ENCODE data around the gene C4orf50.

Gene C4orf50

GRCh38 chr4:5976431-5976830 is 41.8 kb downstream of the C4orf50 start:
- no peak overlapping the region for H3K4me3 Mint-ChIP-seq
- ATAC-seq: no peak
- no peaks in the 10 kb centered on the region for H3K36me3 Mint-ChIP-seq
- no peaks in the 10 kb centered on the region for H3K4me1 Mint-ChIP-seq
- no peak overlapping the region for H3K27ac Mint-ChIP-seq
- DNase-seq (ENCODE audit: low spot score in 2 of 2): no peak
- no peaks in the 10 kb centered on the region for H3K9me3 Mint-ChIP-seq

DNA sequence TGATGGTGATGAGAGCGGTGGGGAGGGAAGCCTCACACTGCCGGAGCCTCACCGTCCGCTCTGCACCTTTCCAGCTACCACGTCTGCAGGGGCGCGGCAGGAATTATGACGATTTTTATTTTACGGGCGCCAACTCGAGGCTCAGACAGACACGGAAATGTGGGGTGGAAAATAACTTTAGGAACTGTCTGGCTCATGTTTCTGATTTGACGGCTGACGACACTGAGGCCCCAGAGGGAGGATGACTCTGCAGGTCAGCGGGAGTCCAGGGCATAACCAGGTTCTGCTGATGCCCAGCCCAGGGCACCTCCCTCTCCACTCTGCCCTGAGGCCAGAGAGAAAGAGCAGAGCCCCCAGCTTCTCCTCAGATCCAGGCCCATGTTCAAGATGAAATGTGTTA is 43.9 kb downstream of the C4orf50 start:
- H3K36me3 Mint-ChIP-seq: no peaks in the 10 kb centered on the region
- no peaks in the 10 kb centered on the region for H3K9me3 Mint-ChIP-seq
- ATAC-seq (no peak), DNase-seq (ENCODE audit: low spot score in 2 of 2) (no peak)
- H3K4me3 Mint-ChIP-seq: no peak overlapping the region
- no peaks in the 10 kb centered on the region for H3K4me1 Mint-ChIP-seq
- H3K27ac Mint-ChIP-seq: no peak overlapping the region

DNA sequence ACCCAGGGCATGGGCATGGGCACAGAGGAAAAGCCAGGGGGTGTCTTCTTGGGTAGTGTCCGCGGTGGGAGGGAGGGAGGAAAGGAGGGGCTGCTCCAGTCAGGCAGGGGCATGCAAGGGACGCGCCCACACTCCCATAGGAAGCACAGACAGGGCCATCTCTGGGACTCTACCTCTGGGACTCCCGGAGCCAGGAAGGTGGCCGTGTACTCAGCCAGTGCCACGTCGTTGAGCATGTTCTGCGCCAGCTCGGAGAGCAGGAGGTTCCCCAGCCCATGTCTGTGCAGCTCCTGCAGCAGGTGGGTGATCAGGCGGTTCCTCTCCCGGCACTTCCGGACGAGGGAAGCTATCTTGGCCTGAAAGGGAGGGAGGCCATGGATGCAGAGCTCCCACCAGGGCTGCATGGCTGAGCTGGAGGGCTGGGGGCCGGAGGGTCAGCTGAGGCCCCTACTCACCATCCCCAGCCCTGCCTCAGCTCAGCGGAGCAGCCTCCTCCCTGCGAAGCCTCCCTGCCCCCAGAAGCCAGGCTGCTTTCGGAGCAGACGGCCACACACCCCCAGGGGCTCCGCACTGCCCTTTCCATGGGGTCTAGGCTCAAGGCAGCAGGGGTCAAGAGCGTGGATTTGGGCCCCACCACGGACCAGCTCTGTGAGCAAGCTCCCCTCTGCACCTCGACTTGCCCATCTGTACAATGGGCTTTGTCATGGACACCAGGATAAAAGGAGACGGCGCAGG is 44.6 kb downstream of the C4orf50 start:
- no peaks in the 10 kb centered on the region for H3K9me3 Mint-ChIP-seq
- DNase-seq (ENCODE audit: low spot score in 2 of 2): no peak

GRCh38 chr4:5973033-5973432 is 45.2 kb downstream of the C4orf50 start:
- H3K27ac Mint-ChIP-seq: no peak overlapping the region
- DNase-seq (ENCODE audit: low spot score in 2 of 2): no peak
- no peak for ATAC-seq
- no peaks in the 10 kb centered on the region for H3K4me1 Mint-ChIP-seq
- no peak overlapping the region for H3K4me3 Mint-ChIP-seq
- no peaks in the 10 kb centered on the region for H3K9me3 Mint-ChIP-seq
- no peaks in the 10 kb centered on the region for H3K36me3 Mint-ChIP-seq

More for the DNA sequence above, 44.6 kb downstream of the C4orf50 start:
- Mint-ChIP-seq H3K4me3 (no peak overlapping the region), H3K36me3 (no peaks in the 10 kb centered on the region), H3K4me1 (no peaks in the 10 kb centered on the region), H3K27ac (no peak overlapping the region)
- no peak for ATAC-seq

DNA sequence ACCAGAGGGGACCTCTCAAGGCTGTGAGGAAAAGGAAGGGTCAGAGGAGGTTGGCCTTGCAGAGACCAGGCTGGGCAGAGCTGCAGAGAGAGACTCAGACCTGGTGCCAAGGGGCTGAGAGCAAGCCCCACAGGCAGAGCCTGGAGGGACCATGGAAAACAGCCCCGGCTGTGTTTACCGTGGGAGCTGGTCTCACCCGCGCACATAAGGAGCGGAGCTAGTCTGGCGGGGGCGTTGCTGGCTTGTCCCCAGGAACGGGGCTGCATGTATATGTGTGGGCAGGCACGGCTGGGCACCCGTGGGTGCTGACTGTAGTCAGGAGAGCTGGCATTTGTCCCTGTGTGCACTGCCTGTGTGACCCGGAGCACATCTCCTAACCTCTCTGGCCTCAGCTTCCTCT is 45.7 kb downstream of the C4orf50 start:
- no peak for DNase-seq (ENCODE audit: low spot score in 2 of 2)
- Mint-ChIP-seq H3K4me1 (no peaks in the 10 kb centered on the region), H3K4me3 (no peak overlapping the region), H3K9me3 (no peaks in the 10 kb centered on the region), H3K27ac (no peak overlapping the region), H3K36me3 (no peaks in the 10 kb centered on the region)
- ATAC-seq: no peak

DNA sequence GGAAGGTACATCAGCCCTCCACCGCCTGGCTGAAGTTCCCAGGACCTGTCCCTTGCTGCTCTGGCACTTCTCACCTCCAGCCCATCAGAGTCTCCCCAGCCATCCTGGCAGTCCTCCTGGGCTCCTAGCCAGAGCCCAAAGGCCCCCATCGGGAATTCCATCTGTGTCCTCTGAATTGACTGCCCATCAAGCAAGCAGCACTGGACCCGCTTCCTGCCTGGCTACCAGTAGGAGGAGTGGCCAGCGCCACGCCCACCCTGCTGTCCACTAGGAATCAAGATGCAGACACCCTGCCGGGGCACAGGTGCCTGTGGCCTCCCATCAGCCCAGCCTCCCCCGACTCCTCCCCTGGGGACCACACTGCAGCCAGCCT is 47.2 kb downstream of the C4orf50 start:
- no peaks in the 10 kb centered on the region for H3K9me3 Mint-ChIP-seq
- no peak for DNase-seq (ENCODE audit: low spot score in 2 of 2)
- no peaks in the 10 kb centered on the region for H3K36me3 Mint-ChIP-seq
- no peaks in the 10 kb centered on the region for H3K4me1 Mint-ChIP-seq
- ATAC-seq: no peak
- no peak overlapping the region for H3K27ac Mint-ChIP-seq
- no peak overlapping the region for H3K4me3 Mint-ChIP-seq

- H3K9me3 Mint-ChIP-seq: no peaks in the 10 kb centered on the region
- DNase-seq (ENCODE audit: low spot score in 2 of 2) (no peak), ATAC-seq (no peak)
- H3K27ac Mint-ChIP-seq: no peak overlapping the region
- no peaks in the 10 kb centered on the region for H3K36me3 Mint-ChIP-seq
- H3K4me1 Mint-ChIP-seq: no peaks in the 10 kb centered on the region
- no peak overlapping the region for H3K4me3 Mint-ChIP-seq
These were observed 47.7 kb downstream of the C4orf50 start for GRCh38 chr4:5970381-5971077.

DNA sequence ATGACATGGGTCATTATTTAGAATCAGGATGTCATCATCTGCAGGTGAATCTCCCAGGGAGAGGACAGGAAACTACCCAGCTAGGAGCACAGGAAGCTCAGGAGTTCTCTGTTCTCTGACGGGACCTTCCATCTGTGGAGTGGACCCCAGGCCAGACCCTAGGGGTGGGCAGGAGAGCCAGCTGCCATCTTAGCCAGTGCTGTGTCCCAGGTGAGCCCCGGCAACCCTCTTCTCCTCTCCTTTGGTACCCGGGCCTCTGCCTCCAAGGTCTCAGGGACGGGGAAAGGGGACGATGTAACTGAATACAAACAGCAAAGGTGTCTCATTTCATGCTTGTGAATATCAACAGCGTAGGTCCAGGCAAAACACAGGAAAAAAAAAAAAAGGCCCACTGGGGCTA is 48.5 kb downstream of the C4orf50 start:
- no peaks in the 10 kb centered on the region for H3K4me1 Mint-ChIP-seq
- no peaks in the 10 kb centered on the region for H3K36me3 Mint-ChIP-seq
- DNase-seq (ENCODE audit: low spot score in 2 of 2): no peak
- H3K9me3 Mint-ChIP-seq: no peaks in the 10 kb centered on the region
- H3K27ac Mint-ChIP-seq: no peak overlapping the region
- ATAC-seq: no peak
- no peak overlapping the region for H3K4me3 Mint-ChIP-seq

GRCh38 chr4:5969336-5969735 is 48.9 kb downstream of the C4orf50 start:
- Mint-ChIP-seq H3K9me3 (no peaks in the 10 kb centered on the region), H3K27ac (no peak overlapping the region), H3K36me3 (no peaks in the 10 kb centered on the region), H3K4me3 (no peak overlapping the region), H3K4me1 (no peaks in the 10 kb centered on the region)
- no peak for ATAC-seq
- DNase-seq (ENCODE audit: low spot score in 2 of 2): no peak

GRCh38 chr4:5968246-5968645 is 50.0 kb downstream of the C4orf50 start:
- DNase-seq (ENCODE audit: low spot score in 2 of 2): no peak
- ATAC-seq: no peak
- no peak overlapping the region for H3K4me3 Mint-ChIP-seq
- no peaks in the 10 kb centered on the region for H3K4me1 Mint-ChIP-seq
- H3K27ac Mint-ChIP-seq: no peak overlapping the region
- H3K9me3 Mint-ChIP-seq: no peaks in the 10 kb centered on the region
- H3K36me3 Mint-ChIP-seq: no peaks in the 10 kb centered on the region

GRCh38 chr4:5967783-5968182 is 50.4 kb downstream of the C4orf50 start:
- Mint-ChIP-seq H3K9me3 (no peaks in the 10 kb centered on the region), H3K4me1 (no peaks in the 10 kb centered on the region), H3K36me3 (no peaks in the 10 kb centered on the region), H3K4me3 (no peak overlapping the region), H3K27ac (no peak overlapping the region)
- DNase-seq (ENCODE audit: low spot score in 2 of 2) (no peak), ATAC-seq (no peak)

GRCh38 chr4:5965225-5965624 is 53.0 kb downstream of the C4orf50 start:
- H3K9me3 Mint-ChIP-seq: no peaks in the 10 kb centered on the region
- no peak for ATAC-seq
- no peak overlapping the region for H3K27ac Mint-ChIP-seq
- no peak for DNase-seq (ENCODE audit: low spot score in 2 of 2)
- no peaks in the 10 kb centered on the region for H3K36me3 Mint-ChIP-seq
- H3K4me1 Mint-ChIP-seq: no peaks in the 10 kb centered on the region
- H3K4me3 Mint-ChIP-seq: no peak overlapping the region

DNA sequence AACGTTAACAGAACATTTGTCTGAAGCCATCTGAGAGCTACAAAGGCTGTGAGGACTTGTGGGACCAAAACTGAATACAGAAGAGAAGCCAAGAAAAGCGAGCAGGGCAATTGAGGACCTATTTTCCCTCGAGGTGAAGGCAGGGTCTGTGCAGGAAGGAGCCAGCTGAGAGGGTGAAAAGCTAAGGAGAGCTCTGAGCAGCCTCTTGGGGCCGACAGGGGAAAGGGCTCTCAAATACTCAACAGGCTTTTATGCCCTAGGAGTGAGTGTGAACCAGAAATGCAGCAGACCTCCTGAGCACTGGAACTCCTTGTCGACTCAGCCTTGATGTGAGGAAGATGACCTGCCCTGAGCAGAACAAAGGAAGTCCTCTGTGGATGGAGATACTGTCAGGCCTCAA is 54.2 kb downstream of the C4orf50 start:
- Mint-ChIP-seq H3K36me3 (no peaks in the 10 kb centered on the region), H3K27ac (no peak overlapping the region), H3K4me1 (no peaks in the 10 kb centered on the region), H3K9me3 (no peaks in the 10 kb centered on the region), H3K4me3 (no peak overlapping the region)
- DNase-seq (ENCODE audit: low spot score in 2 of 2) (no peak), ATAC-seq (no peak)

DNA sequence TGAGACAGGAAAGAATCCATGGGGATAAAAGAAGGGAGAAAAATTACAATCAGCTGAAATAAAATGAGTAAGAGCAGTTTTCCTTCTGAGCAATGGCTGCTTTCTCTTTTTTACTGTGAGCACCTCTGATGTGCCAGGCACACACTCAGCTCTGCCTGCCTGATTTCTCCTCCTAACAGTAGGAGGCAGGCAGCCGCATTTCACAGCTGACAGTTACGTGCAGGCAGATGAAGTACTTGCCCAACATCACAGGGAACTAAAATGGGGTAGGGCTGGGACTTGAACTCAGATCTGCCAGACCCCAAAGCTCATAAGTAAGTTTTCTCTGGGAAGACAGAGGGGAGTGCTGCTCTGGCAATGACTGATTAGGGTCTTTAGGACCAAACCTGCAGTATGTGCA is 54.6 kb downstream of the C4orf50 start:
- DNase-seq (ENCODE audit: low spot score in 2 of 2): no peak
- Mint-ChIP-seq H3K4me3 (no peak overlapping the region), H3K36me3 (no peaks in the 10 kb centered on the region), H3K4me1 (no peaks in the 10 kb centered on the region), H3K27ac (no peak overlapping the region), H3K9me3 (no peaks in the 10 kb centered on the region)
- no peak for ATAC-seq

DNA sequence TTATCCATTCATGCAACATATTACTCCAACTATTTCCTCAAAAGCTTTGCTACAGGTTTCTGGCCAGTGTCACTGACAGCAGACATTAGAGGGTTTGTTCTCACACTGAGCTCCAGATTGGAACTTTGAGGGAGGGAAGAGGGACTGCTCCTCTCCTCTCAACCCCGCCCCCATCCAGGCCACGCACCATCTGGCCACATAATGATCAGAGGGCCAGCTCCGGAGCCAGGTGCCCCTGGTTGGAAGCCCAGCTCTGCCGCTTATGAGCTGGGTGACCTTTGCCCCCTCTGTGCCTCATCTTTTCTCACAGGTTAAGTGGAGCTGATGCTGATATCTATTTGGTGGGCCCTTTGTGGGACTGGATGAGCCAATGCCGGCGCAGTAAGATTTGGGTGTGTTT is 55.8 kb downstream of the C4orf50 start:
- Mint-ChIP-seq H3K27ac (no peak overlapping the region), H3K4me1 (no peaks in the 10 kb centered on the region), H3K36me3 (no peaks in the 10 kb centered on the region), H3K4me3 (no peak overlapping the region), H3K9me3 (no peaks in the 10 kb centered on the region)
- no peak for DNase-seq (ENCODE audit: low spot score in 2 of 2)
- ATAC-seq: no peak

- Mint-ChIP-seq H3K9me3 (no peaks in the 10 kb centered on the region), H3K36me3 (no peaks in the 10 kb centered on the region)
- ATAC-seq: no peak
These were observed 57.9 kb downstream of the C4orf50 start for GRCh38 chr4:5960252-5960880.

More at GRCh38 chr4:5960252-5960880, 57.9 kb downstream of the C4orf50 start:
- H3K4me3 Mint-ChIP-seq: no peak overlapping the region
- H3K27ac Mint-ChIP-seq: no peak overlapping the region
- no peaks in the 10 kb centered on the region for H3K4me1 Mint-ChIP-seq
- no peak for DNase-seq (ENCODE audit: low spot score in 2 of 2)

Measured in stimulated activated effector memory CD8-positive, alpha-beta T cell treated with anti-CD3 and anti-CD28 coated beads, Interleukin-12 subunit alpha, Interleukin-12 subunit beta, amount 100 ng/mL, for 72 hours (primary cell).